ENCODE results near the gene FHAD1.

The FHAD1 gene

DNA sequence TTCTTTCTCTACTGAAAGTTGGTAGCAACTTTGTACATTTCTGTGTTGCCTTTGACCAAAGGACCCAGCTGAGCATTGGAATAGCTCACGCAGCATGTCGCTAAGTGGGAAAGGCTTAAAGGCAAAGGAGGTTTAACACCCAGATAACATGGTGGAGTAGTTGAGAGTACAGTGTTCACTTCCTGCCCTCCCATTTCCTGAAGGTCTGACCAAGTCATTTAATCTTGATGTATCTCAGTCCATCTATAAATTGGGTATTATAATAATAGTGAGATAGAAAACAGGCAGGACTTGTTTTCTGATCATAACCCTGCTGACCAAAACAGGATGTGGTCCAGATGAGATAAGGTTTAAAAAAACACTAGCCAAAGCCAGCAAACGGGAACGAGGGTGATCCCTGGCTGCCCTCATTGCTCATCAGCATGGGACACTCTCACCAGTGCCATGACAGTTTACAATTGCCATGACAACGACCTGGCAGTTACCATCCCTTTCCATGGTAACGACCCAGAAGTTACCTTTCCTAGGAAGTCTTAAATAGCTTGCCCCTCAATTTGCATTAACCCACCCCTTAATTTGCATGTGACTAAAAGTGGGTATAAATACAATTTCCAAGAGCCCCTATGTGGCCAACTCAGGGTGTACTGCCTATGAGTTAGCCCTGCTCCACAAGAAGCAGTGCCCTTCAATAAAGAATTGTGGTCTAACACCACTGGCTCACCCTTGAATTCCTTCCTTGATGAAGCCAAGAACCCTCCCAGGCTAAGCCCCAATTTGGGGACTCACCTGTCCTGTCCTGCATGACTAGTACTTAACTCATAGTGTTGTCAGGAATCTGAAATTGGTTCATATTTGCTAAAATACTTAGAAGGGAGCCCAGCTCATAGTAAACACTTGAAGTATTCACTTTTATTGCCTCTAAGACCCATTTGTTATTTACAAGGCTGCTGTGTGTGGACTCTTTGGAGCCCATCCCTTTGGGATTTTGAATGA, 28.4 kb upstream of the FHAD1 start:
- peak; percentile 63 for DNase-seq (ENCODE audit: low spot score)

GRCh38 chr1:15219280-15220023, 27.6 kb upstream of the FHAD1 start:
- no peak for DNase-seq (ENCODE audit: low spot score)

GRCh38 chr1:15220024-15220392, 27.0 kb upstream of the FHAD1 start:
- no peak for DNase-seq (ENCODE audit: low spot score)

- DNase-seq (ENCODE audit: low spot score), result no peak
Measured at GRCh38 chr1:15220825-15221431, 26.1 kb upstream of the FHAD1 start.

GRCh38 chr1:15222653-15223303, 24.2 kb upstream of the FHAD1 start:
- DNase-seq (ENCODE audit: low spot score), result no peak

DNA sequence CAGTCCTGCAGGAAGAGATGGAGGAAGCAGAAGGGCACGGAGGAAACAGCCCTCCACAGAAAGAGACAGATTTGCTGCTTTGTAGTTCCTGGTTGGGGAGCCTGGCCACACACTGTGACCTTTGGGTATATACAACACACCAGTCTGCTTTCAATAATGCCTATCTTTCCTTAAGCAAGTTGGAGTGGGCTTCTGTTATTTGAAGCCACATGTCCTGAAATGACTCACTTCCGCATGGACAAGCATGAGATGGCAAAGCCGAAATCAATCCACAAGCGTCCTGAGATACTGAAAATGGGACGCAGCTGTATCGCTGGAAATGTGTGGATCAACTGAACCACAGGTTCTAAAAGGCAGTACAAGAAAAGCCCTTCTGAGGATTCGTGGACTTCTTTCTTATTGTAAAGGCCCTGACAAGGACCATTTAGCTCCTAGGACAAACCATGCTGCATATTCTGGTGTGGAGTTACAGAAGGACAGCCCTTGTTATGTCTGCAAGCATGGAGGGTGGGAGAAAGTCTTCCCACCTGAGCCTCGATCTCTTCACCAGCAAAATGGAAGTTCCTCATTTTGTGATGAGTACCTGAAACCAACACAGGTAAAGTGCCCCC, 22.7 kb upstream of the FHAD1 start:
- peak; percentile 55 for DNase-seq (ENCODE audit: low spot score)

DNA sequence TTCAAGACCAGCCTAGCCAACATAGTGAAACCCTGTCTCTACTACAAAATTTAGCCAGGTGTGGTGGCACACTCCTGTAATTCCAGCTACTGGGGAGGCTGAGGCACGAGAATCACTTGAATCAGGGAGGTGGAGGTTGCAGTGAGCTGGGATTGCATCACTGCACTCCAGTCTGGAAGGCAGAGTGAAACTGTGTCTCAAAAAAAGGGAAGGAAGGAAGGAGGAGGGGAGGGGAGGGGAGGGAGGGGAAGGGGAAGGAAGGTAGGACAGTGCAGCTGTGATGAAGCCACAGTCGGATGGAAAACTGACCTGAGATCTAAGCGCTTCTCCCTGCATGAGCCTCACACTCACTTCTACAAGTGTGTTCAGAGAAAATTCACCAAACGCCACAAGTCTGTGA, 22.0 kb upstream of the FHAD1 start:
- DNase-seq (ENCODE audit: low spot score), result no peak

DNA sequence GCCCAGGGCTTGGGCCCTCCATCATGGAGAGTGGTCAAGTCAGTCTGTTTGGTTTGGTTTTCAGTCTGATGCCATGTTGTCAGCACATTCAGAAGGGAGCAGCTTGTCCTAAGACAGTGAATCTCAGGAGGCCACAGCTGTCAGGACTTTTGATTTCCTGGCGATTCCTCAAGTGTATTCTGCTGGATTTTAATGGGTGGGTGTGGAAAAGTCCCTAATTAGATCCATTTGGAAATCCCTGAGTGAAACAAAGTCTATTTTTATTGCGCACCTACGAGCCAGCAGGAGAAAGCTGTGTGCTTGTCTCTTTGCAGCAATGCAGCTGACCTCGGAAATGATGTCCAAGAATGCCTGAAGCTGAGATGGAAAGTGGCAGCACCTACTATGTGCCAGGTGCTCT, 21.6 kb upstream of the FHAD1 start:
- no peak for DNase-seq (ENCODE audit: low spot score)

- DNase-seq (ENCODE audit: low spot score), result no peak
Measured at GRCh38 chr1:15226388-15227255, 20.4 kb upstream of the FHAD1 start.

DNA sequence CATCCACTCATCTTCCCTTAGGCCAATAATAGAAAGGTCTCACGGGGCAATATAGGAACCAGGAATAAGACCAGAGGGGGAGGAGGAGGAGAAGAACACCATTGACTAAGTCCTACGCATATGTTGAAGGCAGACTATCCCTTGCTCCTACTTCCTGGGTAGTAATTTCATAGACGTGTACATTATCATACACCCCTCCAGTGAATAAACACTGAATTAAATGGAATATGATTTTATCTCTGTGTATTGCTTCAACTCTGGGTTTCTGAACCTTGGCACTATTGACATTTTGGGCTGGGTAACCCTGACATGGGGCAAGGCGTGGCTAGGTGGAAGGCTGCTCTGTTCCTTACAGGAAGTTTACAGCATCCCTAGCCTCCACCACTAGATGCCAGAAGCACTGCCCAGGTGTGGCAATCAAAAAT, 17.3 kb upstream of the FHAD1 start:
- DNase-seq (ENCODE audit: low spot score), result no peak

- no peak for DNase-seq (ENCODE audit: low spot score)
Measured at GRCh38 chr1:15231714-15232201, 15.3 kb upstream of the FHAD1 start.

DNA sequence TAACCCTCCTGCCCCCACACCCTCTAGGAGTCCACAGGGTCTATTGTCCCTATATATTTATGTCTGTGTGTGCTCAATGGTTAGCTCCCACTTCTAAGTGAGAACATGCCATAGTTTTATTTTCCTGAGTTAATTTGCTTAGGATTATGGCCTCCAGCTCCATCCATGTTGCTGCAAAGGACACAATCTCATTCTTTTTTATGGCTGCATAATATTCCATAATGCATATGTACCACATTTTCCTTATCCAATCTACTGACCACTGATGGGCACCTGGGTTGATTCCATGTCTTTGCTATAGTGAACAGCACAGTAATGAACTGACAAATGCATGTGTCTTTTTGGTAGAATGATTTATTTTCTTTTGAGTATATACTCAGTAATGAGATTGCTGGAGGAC, 13.3 kb upstream of the FHAD1 start:
- no peak for DNase-seq (ENCODE audit: low spot score)

DNA sequence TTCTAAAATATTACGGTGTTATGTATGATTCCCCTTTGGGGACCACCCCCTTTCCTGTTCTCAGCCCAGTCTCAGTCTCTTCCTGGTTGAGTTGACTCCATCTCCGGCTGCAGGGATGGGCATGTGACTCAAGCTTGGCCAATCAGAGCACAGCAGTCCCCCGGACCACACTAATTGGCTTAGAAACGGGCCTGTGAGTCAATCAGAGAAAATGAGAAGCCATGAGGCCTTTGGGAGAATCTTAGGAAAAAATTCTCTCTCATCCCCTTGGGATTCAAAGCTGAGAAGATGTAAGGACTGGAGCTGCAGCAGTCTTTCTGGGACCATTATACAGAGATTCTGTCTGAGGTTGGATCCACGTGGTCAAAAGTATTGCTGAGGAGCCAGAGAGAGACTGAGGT, 10.7 kb upstream of the FHAD1 start:
- no peak for DNase-seq (ENCODE audit: low spot score)

DNA sequence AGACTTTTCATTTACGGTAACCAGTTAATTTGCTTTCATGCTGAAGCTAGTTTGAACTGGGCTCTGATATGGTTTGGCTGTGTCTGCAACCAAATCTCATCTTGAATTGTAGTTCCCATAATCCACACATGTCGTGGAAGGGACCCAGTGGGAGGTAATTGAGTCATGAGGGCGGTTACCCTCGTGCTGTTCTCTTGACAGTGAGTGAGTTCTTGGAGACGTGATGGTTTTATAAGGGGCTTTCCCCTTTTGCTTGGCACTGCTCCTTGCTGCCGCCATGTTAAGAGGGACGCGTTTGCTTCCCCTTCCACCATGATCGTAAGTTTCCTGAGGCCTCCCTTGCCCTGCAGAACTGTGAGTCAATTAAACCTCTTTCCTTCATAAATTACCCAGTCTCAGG, 10.3 kb upstream of the FHAD1 start:
- no peak for DNase-seq (ENCODE audit: low spot score)

DNA sequence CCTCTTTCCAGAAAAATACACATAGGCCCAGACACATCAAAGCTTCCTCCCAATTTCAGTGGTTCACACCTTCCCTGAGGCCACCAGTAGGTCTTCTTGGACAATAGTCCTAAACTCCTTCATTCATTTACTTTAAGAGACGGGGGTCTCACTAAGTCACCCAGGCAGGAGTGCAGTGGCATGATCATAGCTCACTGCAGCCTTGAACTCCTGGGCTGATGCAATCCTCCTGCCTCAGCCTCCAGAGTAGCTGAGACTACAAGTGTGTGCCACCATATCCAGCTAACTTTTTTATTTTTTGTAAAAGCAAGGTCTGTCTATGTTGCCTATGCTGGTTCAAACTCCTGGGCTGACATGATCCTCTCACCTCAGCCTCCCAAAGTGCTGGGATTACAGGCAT, 8.2 kb upstream of the FHAD1 start:
- DNase-seq (ENCODE audit: low spot score), result no peak

- DNase-seq (ENCODE audit: low spot score), result no peak
Measured at GRCh38 chr1:15242766-15243165, 4.3 kb upstream of the FHAD1 start.

GRCh38 chr1:15243275-15244043, 3.6 kb upstream of the FHAD1 start:
- no peak for DNase-seq (ENCODE audit: low spot score)

DNA sequence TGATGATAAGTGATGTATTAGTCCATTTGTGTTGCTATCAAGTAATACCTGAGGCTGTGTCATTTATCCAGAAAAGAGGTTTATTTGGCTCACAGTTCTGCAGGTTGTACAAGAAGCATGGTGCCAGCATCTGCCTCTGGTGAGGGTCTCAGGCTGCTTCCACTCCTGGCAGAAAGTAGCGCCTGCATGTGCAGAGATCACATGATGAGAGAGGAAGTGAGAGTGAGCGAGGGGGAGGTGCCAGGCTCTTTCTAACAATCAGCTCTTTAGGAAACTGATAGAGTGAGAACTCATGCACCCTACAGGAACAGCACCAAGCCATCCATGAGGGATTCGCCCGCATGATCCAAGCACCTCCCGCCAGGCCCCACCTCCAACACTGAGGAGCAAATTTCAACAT, 2.2 kb upstream of the FHAD1 start:
- no peak for DNase-seq (ENCODE audit: low spot score)

- no peak for DNase-seq (ENCODE audit: low spot score)
Measured at GRCh38 chr1:15245593-15246360, 1.2 kb upstream of the FHAD1 start.
